Endodermal cell (in vitro differentiated cells): ENCODE measurements around the gene FAM228B. TPM values are rescaled to one million over a fixed set of nuclear protein-coding genes. Genes with fewer than 3 reads are reported as not detected.

Experiments
- DNase-seq: peaks from one replicate; pipeline ENCODE4 v3.0.0-alpha.2; 2017
- H3K27ac ChIP-seq: 2 replicates; pipeline ENCODE4 v1.5.1; 2013; ENCODE audit warnings: mild to moderate bottlenecking, low read depth, low read length, moderate library complexity
- H3K27me3 ChIP-seq: 2 replicates; pipeline ENCODE4 v1.6.1; 2013; ENCODE audit warnings: mild to moderate bottlenecking, low read length, moderate library complexity; ENCODE audit not compliant: insufficient read depth, control insufficient read depth, poor library complexity, severe bottlenecking
- H3K36me3 ChIP-seq: 2 replicates; pipeline ENCODE4 v1.7.0; 2013; ENCODE audit warnings: mild to moderate bottlenecking, low read length, moderate library complexity; ENCODE audit not compliant: control insufficient read depth, insufficient read depth
- H3K4me1 ChIP-seq: one replicate; pipeline ENCODE4 v1.7.0; 2013; ENCODE audit warnings: low read length; ENCODE audit not compliant: control insufficient read depth, insufficient read depth
- H3K4me3 ChIP-seq: 2 replicates; pipeline ENCODE4 v1.5.1; 2013; ENCODE audit warnings: mild to moderate bottlenecking, low read length, moderate library complexity
- H3K9ac ChIP-seq: 2 replicates; pipeline ENCODE4 v1.6.1; 2013; ENCODE audit warnings: mild to moderate bottlenecking, low read length, moderate library complexity; ENCODE audit not compliant: poor library complexity, severe bottlenecking; ENCODE audit errors: extremely low read depth
- H3K9me3 ChIP-seq: 2 replicates; pipeline ENCODE4 v1.6.1; 2013; ENCODE audit warnings: mild to moderate bottlenecking, low read length, moderate library complexity; ENCODE audit not compliant: control insufficient read depth
- H3K27ac Mint-ChIP-seq: 2 replicates; pipeline ENCODE4 v1.8.0; 2020; ENCODE audit warnings: mixed read lengths
- H3K27me3 Mint-ChIP-seq: 2 replicates; pipeline ENCODE4 v1.8.0; 2021; ENCODE audit warnings: mild to moderate bottlenecking, mixed read lengths; ENCODE audit not compliant: insufficient read depth
- H3K36me3 Mint-ChIP-seq: 2 replicates; pipeline ENCODE4 v1.8.0; 2020; ENCODE audit warnings: low read depth, mixed read lengths
- H3K4me1 Mint-ChIP-seq: 2 replicates; pipeline ENCODE4 v1.8.0; 2020; ENCODE audit warnings: mixed read lengths
- H3K4me3 Mint-ChIP-seq: 2 replicates; pipeline ENCODE4 v1.8.0; 2020; ENCODE audit warnings: mild to moderate bottlenecking, moderate library complexity, mixed read lengths
- H3K9me3 Mint-ChIP-seq: 2 replicates; pipeline ENCODE4 v1.8.0; 2020; ENCODE audit warnings: mild to moderate bottlenecking, mixed read lengths
- WGBS, 2 experiments: methylation state at CpG; one replicate each; pipeline versions ENCODE4 v1.1.5 to v1.1.7; 2013; ENCODE audit warnings: missing lambda C conversion rate in 2 of 2, mixed read lengths in 1 of 2; ENCODE audit not compliant: insufficient coverage in 1 of 2, insufficient read length in 1 of 2; 5-methylcytosine and 5-hydroxymethylcytosine counted together
- total RNA-seq, 2 donors: library from RNA; stranded (reverse); fragmentation: NEBNext Ultra II Directional in 1 of 2; extraction: Animal tissue kit (Norgen Biotek cat#: 25700) in 1 of 2; gene quantifications; 2 replicates in 1 of 2; 3 replicates in 1 of 2; pipeline ENCODE4 v1.2.1, GENCODE V29; 2021
- TF ChIP-seq, protein P1 (sequence below): fragments of 200-600 bp; sonication (generic); conservative IDR thresholded peaks from 2 replicates; pipeline ENCODE4 v1.5.0; 2021; ENCODE audit warnings: antibody characterized with exemption, mild to moderate bottlenecking

The FAM228B gene
- total RNA-seq, 2 donors from 2014 or later = 13.2 to 14.6 TPM

DNA sequence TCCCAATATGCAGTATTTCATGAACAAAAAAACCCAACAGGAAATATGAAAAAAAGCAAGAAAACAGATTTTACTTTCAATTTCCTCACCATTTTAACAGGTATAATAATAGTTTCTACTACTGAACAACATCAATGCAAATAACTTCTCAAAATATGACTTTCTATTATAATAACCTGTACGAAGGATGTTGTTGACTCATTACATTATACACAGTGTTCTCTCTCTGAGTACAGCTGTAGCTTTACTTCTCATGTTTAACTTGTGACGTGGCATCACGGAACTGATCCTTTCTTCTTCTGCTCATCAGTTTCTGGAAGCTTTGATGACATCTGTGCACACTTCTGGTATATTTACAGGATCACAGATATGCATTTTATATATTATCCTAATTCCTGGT, 91.6 kb downstream of the FAM228B start:
- no peak for DNase-seq
- H3K9ac ChIP-seq = no peak overlapping the region
- no peak overlapping the region for H3K4me3 ChIP-seq
- no peaks in the 10 kb centered on the region for H3K4me1 Mint-ChIP-seq
- H3K36me3 Mint-ChIP-seq = peaks cover 10% of the 10 kb centered on the region
- no peaks in the 10 kb centered on the region for H3K9me3 Mint-ChIP-seq
- no peaks in the 10 kb centered on the region for H3K4me1 ChIP-seq
- H3K4me3 Mint-ChIP-seq = no peak overlapping the region
- peaks cover 32% of the 10 kb centered on the region for H3K27me3 Mint-ChIP-seq
- H3K27ac ChIP-seq = no peak overlapping the region
- H3K9me3 ChIP-seq = no peaks in the 10 kb centered on the region
- 90 to 92% methylated on average over 3 of the region's 3 CpGs for WGBS, 2 experiments
- no peaks in the 10 kb centered on the region for H3K36me3 ChIP-seq
- H3K27me3 ChIP-seq = peaks cover 90% of the 10 kb centered on the region
- TF ChIP-seq, protein P1, sequence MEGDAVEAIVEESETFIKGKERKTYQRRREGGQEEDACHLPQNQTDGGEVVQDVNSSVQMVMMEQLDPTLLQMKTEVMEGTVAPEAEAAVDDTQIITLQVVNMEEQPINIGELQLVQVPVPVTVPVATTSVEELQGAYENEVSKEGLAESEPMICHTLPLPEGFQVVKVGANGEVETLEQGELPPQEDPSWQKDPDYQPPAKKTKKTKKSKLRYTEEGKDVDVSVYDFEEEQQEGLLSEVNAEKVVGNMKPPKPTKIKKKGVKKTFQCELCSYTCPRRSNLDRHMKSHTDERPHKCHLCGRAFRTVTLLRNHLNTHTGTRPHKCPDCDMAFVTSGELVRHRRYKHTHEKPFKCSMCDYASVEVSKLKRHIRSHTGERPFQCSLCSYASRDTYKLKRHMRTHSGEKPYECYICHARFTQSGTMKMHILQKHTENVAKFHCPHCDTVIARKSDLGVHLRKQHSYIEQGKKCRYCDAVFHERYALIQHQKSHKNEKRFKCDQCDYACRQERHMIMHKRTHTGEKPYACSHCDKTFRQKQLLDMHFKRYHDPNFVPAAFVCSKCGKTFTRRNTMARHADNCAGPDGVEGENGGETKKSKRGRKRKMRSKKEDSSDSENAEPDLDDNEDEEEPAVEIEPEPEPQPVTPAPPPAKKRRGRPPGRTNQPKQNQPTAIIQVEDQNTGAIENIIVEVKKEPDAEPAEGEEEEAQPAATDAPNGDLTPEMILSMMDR = no peak
- no peak overlapping the region for H3K27ac Mint-ChIP-seq

Other genes starting within 250 kb of the FAM228B start
- gene ATAD2B, start 196.3 kb upstream of the FAM228B start, total RNA-seq = 10 to 100 TPM; 18.6 to 20.7 TPM
- gene UBXN2A, start 183.0 kb upstream of the FAM228B start, total RNA-seq = 10 to 100 TPM; 20.1 to 26.8 TPM
- gene MFSD2B, start 113.4 kb upstream of the FAM228B start, total RNA-seq = 1 to 10 TPM in 1 of 2 donors, under 1 TPM in 1; 0.91 to 1.0 TPM
- gene WDCP, start 76.1 kb upstream of the FAM228B start, total RNA-seq = 10 to 100 TPM; 18.2 to 24.1 TPM
- gene FKBP1B, start 73.7 kb upstream of the FAM228B start, total RNA-seq = 10 to 100 TPM; 35.3 to 39.0 TPM
- 100 to 1,000 TPM; 109 to 131 TPM for gene SF3B6, start 47.1 kb upstream of the FAM228B start, total RNA-seq
- 10 to 100 TPM; 11.6 to 23.2 TPM for gene TP53I3, start 38.6 kb upstream of the FAM228B start, total RNA-seq
- under 1 TPM in 1 of 2 donors, not detected in 1; 0.73 TPM for gene PFN4, start 135 bp upstream of the FAM228B start, total RNA-seq
- gene FAM228A, start 51.6 kb downstream of the FAM228B start, total RNA-seq = under 1 TPM in 1 of 2 donors, not detected in 1; 0.53 TPM
- 10 to 100 TPM; 12.6 to 16.8 TPM for gene ITSN2, start 237.1 kb downstream of the FAM228B start, total RNA-seq